GM12878 (cell line): ENCODE data around the gene TNFRSF6B. TPM values are rescaled to one million over a fixed set of nuclear protein-coding genes. Genes with fewer than 3 reads are reported as not detected.

Source experiments
- ATAC-seq: fragments of 200-7000 bp; cut with Tn5 transposase; 3 replicates; pipeline ENCODE4 v1.9.1; 2020; ENCODE audit warnings: mild to moderate bottlenecking, moderate library complexity
- BruUV-seq: library from RNA; stranded (reverse); fragments of 400-500 nt; replicated peaks from 2 replicates; lab custom pipeline; 2021; lab: Mats Ljungman, UMichigan
- CTCF ChIA-PET: fragments of 300-600 bp; sonication (Branson Sonifier 250); formaldehyde crosslinking; extraction: SDS; loops from one replicate; lab custom pipeline; 2021; ENCODE audit warnings: inconsistent platforms; lab: Yijun Ruan, JAX
- POLR2A ChIA-PET: fragments of 350-600 bp; formaldehyde crosslinking; extraction: SDS; loops from one replicate; lab custom pipeline; 2021; ENCODE audit warnings: inconsistent platforms; lab: Charles Lee
- RAD21 ChIA-PET: fragments of 300-600 bp; sonication (Branson Sonifier 250); formaldehyde crosslinking; loops from one replicate; lab custom pipeline; 2023; ENCODE audit warnings: antibody characterized with exemption; ENCODE audit not compliant: unreplicated experiment; lab: Charles Lee
- SMC1A ChIA-PET: fragments of 300-600 bp; sonication (Branson Sonifier 250); formaldehyde crosslinking; loops from one replicate; lab custom pipeline; 2023; ENCODE audit not compliant: unreplicated experiment, uncharacterized antibody; lab: Charles Lee
- DNase-seq: peaks from one replicate; pipeline ENCODE4 v3.0.0-alpha.2; 2011; ENCODE audit warnings: low read depth, low spot score
- FAIRE-seq: peaks from 3 replicates; lab custom pipeline; 2011; peaks lifted over from hg19 to GRCh38; lab: Jason Lieb, UNC
- H2AFZ ChIP-seq: 2 replicates; pipeline ENCODE4 v1.6.0; 2011; ENCODE audit warnings: low read depth, low read length, control low read depth; ENCODE audit not compliant: control insufficient read depth
- H3K27ac ChIP-seq: 2 replicates; pipeline ENCODE4 v1.5.1; 2011; ENCODE audit warnings: control low read depth; ENCODE audit not compliant: control insufficient read depth, insufficient read depth
- H3K27me3 ChIP-seq, 2 experiments: replicated peaks in 1 of 2; 2 replicates each; pipeline versions ENCODE4 v1.6.0 to v1.6.1; 2011; ENCODE audit warnings: low read length in 1 of 2; ENCODE audit not compliant: control insufficient read depth in 2 of 2, insufficient read depth in 2 of 2
- H3K36me3 ChIP-seq, 2 experiments: 2 replicates each; pipeline ENCODE4 v1.5.1; 2011; ENCODE audit warnings: low read length in 1 of 2; ENCODE audit not compliant: control insufficient read depth in 2 of 2, insufficient read depth in 2 of 2
- H3K4me1 ChIP-seq: 2 replicates; pipeline ENCODE4 v1.6.1; 2011; ENCODE audit warnings: mild to moderate bottlenecking, low read length, moderate library complexity, mixed read lengths; ENCODE audit not compliant: control insufficient read depth, insufficient read depth
- H3K4me2 ChIP-seq: 2 replicates; pipeline ENCODE4 v1.6.0; 2011; ENCODE audit warnings: control low read depth; ENCODE audit not compliant: control insufficient read depth, insufficient read depth
- H3K4me3 ChIP-seq: fragments of 200-600 bp; sonication (generic); 2 replicates; pipeline ENCODE4 v1.5.1; 2016
- H3K79me2 ChIP-seq: 2 replicates; pipeline ENCODE4 v1.6.0; 2011; ENCODE audit warnings: low read length; ENCODE audit not compliant: control insufficient read depth, insufficient read depth
- H3K9ac ChIP-seq: 2 replicates; pipeline ENCODE4 v1.8.0; 2011; ENCODE audit warnings: low read length, control low read depth, mixed read lengths; ENCODE audit not compliant: control insufficient read depth, insufficient read depth
- H3K9me3 ChIP-seq: replicated peaks from 3 replicates; pipeline ENCODE4 v1.5.1; 2011; ENCODE audit warnings: mild to moderate bottlenecking, low read length; ENCODE audit not compliant: control insufficient read depth, insufficient read depth
- H4K20me1 ChIP-seq: 2 replicates; pipeline ENCODE4 v1.6.0; 2011; ENCODE audit not compliant: control insufficient read depth, insufficient read depth
- BCL3 ChIP-seq: IDR thresholded peaks from 2 replicates; pipeline ENCODE4 v1.6.1; 2011; ENCODE audit warnings: borderline replicate concordance, low read depth, mild to moderate bottlenecking, moderate library complexity, low read length; ENCODE audit not compliant: insufficient read depth, poor library complexity, severe bottlenecking
- JUND ChIP-seq: IDR thresholded peaks from 2 replicates; pipeline ENCODE4 v1.6.1; 2012; ENCODE audit warnings: low read depth, mild to moderate bottlenecking, low read length, improper control_type of control experiment, moderate library complexity
- MTA3 ChIP-seq: IDR thresholded peaks from 2 replicates; pipeline ENCODE4 v1.6.1; 2012; ENCODE audit warnings: low read length, inconsistent platforms, borderline replicate concordance
- POLR2A ChIP-seq: IDR thresholded peaks from 2 replicates; pipeline ENCODE4 v1.6.1; 2011; ENCODE audit warnings: low read depth, mild to moderate bottlenecking, low read length
- POU2F2 ChIP-seq: IDR thresholded peaks from 3 replicates; pipeline ENCODE4 v1.6.1; 2011; ENCODE audit warnings: low read depth, mild to moderate bottlenecking, low read length, borderline replicate concordance
- RAD21 ChIP-seq: IDR thresholded peaks from 2 replicates; pipeline ENCODE4 v1.6.1; 2011; ENCODE audit warnings: mild to moderate bottlenecking, low read depth, low read length, moderate library complexity; ENCODE audit not compliant: insufficient read depth
- SIX5 ChIP-seq: IDR thresholded peaks from 2 replicates; pipeline ENCODE4 v1.6.1; 2011; ENCODE audit warnings: mild to moderate bottlenecking, low read depth, low read length, moderate library complexity; ENCODE audit not compliant: severe bottlenecking
- SPI1 ChIP-seq: IDR thresholded peaks from 2 replicates; pipeline ENCODE4 v1.6.1; 2011; ENCODE audit warnings: low read depth, mild to moderate bottlenecking, low read length, moderate library complexity, borderline replicate concordance; ENCODE audit not compliant: insufficient read depth
- TCF7 ChIP-seq: IDR thresholded peaks from 2 replicates; pipeline ENCODE4 v1.6.1; 2014; ENCODE audit warnings: antibody characterized with exemption, borderline replicate concordance
- WGBS: methylation state at CpG from one replicate; pipeline ENCODE4 v1.1.6; 2016; ENCODE audit warnings: low lambda C conversion rate; ENCODE audit not compliant: insufficient replicate concordance, insufficient coverage; ENCODE audit errors: missing lambda C conversion rate; 5-methylcytosine and 5-hydroxymethylcytosine counted together
- in situ Hi-C: fragments of 300-500 bp; cut with MboI; formaldehyde crosslinking; loops from 9 replicates; pipeline ENCODE4 v1.14.3; 2018; ENCODE audit warnings: mixed read lengths
- intact Hi-C: fragments of 100-400 bp; cut with micrococcal nuclease; formaldehyde crosslinking; loops from one replicate; pipeline ENCODE4 v1.14.2; 2022; ENCODE audit not compliant: unreplicated experiment
- polyA plus RNA-seq, 11 experiments: library from polyadenylated mRNA; depleted of rRNA in 4 of 11; unstranded in 6 of 11; stranded (reverse) in 5 of 11; fragments of >200 nt; fragmentation: Nextera tagmentation in 4 of 11; fragmentation: Illumina TruSeq in 1 of 11; extraction: Ambion mirVana in 4 of 11; extraction: Trizol in 1 of 11; gene quantifications; 1 replicate in 1 of 11; 2 replicates in 10 of 11; pipeline versions ENCODE4 v1.2.1 to v1.2.3, GENCODE V29; 2011 to 2016; ENCODE audit warnings: inconsistent platforms in 2 of 11, missing spikeins in 2 of 11, low read depth in 1 of 11
- total RNA-seq, 4 experiments: library from RNA; depleted of rRNA in 3 of 4; stranded (reverse); fragments of >200 nt in 3 of 4; fragmentation: Illumina TruSeq in 1 of 4; extraction: Trizol in 1 of 4; gene quantifications; 2 replicates each; pipeline versions ENCODE4 v1.2.1 to v1.2.3, GENCODE V29; 2013 to 2021

Gene TNFRSF6B
- total and polyA plus RNA-seq, 10 of the 15 experiments (the other 5 are each of a cell fraction or from before 2014, with no cell fraction given), result 0.67 to 2.2 (median 1.8) TPM; not detected in 7

- 73% methylated on average over 19 of the region's 21 CpGs for WGBS
- ChIA-PET SMC1A (no interaction called here), RAD21 (no interaction called here), POLR2A (no interaction called here), CTCF (no interaction called here)
- H3K9me3 ChIP-seq, result no peaks in the 10 kb centered on the region
- H2AFZ ChIP-seq, result no peak overlapping the region
- no peak; the same call in 2 of the 3 replicates for ATAC-seq
- H3K27me3 ChIP-seq, result no peaks in the 10 kb centered on the region
- in situ Hi-C loops, result no loop called here
- FAIRE-seq, result no peak
- no peaks in the 10 kb centered on the region; the same call in 1 of the 2 replicates for H3K4me1 ChIP-seq
- no TSS peak for BruUV-seq
- no peaks in the 10 kb centered on the region for H4K20me1 ChIP-seq
- no peaks in the 10 kb centered on the region for H3K36me3 ChIP-seq
- H3K9ac ChIP-seq, result no peak overlapping the region
- no peak overlapping the region for H3K4me2 ChIP-seq
- H3K4me3 ChIP-seq, result no peak overlapping the region
- intact Hi-C loops, result no loop called here
- no peak for DNase-seq
- H3K79me2 ChIP-seq, result no peaks in the 10 kb centered on the region
- TF ChIP-seq POLR2A (peak; percentile 11), RAD21 (no peak), JUND (no peak), SPI1 (no peak), MTA3 (0 out of 2 replicates have a peak, but pooled peaks have one; percentile 52), POU2F2 (no peak)
- H3K27ac ChIP-seq, result no peak overlapping the region
These were observed 4.6 kb upstream of the TNFRSF6B start for GRCh38 chr20:63691711-63692435.

- ChIA-PET POLR2A (no interaction called here), CTCF (no interaction called here), SMC1A (no interaction called here), RAD21 (no interaction called here)
- no peak overlapping the region for H3K9ac ChIP-seq
- H3K27me3 ChIP-seq, result no peaks in the 10 kb centered on the region
- H3K36me3 ChIP-seq, result no peaks in the 10 kb centered on the region
- TF ChIP-seq TCF7 (no peak), BCL3 (peak; percentile 7), POU2F2 (no peak), SIX5 (peak; percentile 14)
- no peak overlapping the region for H3K4me2 ChIP-seq
- no peak overlapping the region for H3K4me3 ChIP-seq
- no peak overlapping the region for H2AFZ ChIP-seq
- no peak for FAIRE-seq
- no peak for DNase-seq
- ATAC-seq, result peak; percentile 6; the same call in 1 of the 3 replicates
- no peaks in the 10 kb centered on the region for H4K20me1 ChIP-seq
- BruUV-seq, result no TSS peak
- no peak overlapping the region for H3K27ac ChIP-seq
- H3K4me1 ChIP-seq, result no peaks in the 10 kb centered on the region; the same call in 1 of the 2 replicates
- intact Hi-C loops (no loop called here), in situ Hi-C loops (no loop called here)
- H3K9me3 ChIP-seq, result no peaks in the 10 kb centered on the region
- WGBS, result 81% methylated on average over 20 of the region's 20 CpGs
- no peaks in the 10 kb centered on the region for H3K79me2 ChIP-seq
These were observed 3.9 kb upstream of the TNFRSF6B start for GRCh38 chr20:63692436-63693082.
